H9 (cell line): ENCODE data around the gene TAF5L. TPM values are rescaled to one million over a fixed set of nuclear protein-coding genes. Genes with fewer than 3 reads are reported as not detected.
A peak's percentile ranks its signal among the peaks of the same experiment; 100 is the strongest.

Source experiments
- DNase-seq: peaks from one replicate; pipeline ENCODE4 v3.0.0-alpha.2; 2017
- H2AFZ ChIP-seq: one replicate; pipeline ENCODE4 v1.6.1; 2013; ENCODE audit warnings: mild to moderate bottlenecking, low read length, control low read depth, moderate library complexity
- H2AK5ac ChIP-seq: 2 replicates; pipeline ENCODE4 v1.6.1; 2013; ENCODE audit warnings: low read length, control low read depth, mixed read lengths; ENCODE audit not compliant: insufficient read length
- H2BK120ac ChIP-seq: one replicate; pipeline ENCODE4 v1.6.1; 2013; ENCODE audit warnings: low read depth, mild to moderate bottlenecking, low read length, control low read depth, inconsistent platforms; ENCODE audit not compliant: poor library complexity, severe bottlenecking
- H2BK12ac ChIP-seq: 2 replicates; pipeline ENCODE4 v1.6.1; 2013; ENCODE audit warnings: low read length, control low read depth, mixed read lengths, low read depth; ENCODE audit not compliant: insufficient read length
- H2BK15ac ChIP-seq: 2 replicates; pipeline ENCODE4 v1.6.1; 2013; ENCODE audit warnings: low read depth, low read length, control low read depth
- H2BK20ac ChIP-seq: one replicate; pipeline ENCODE4 v1.6.1; 2013; ENCODE audit warnings: low read depth, mild to moderate bottlenecking, low read length, control low read depth, inconsistent platforms; ENCODE audit not compliant: poor library complexity, severe bottlenecking
- H2BK5ac ChIP-seq: 2 replicates; pipeline ENCODE4 v1.6.1; 2013; ENCODE audit warnings: low read length, control low read depth, mixed read lengths; ENCODE audit not compliant: insufficient read length
- H3K14ac ChIP-seq: 2 replicates; pipeline ENCODE4 v1.6.1; 2013; ENCODE audit warnings: low read length, control low read depth; ENCODE audit not compliant: insufficient read depth
- H3K18ac ChIP-seq: 2 replicates; pipeline ENCODE4 v1.6.1; 2013; ENCODE audit warnings: low read depth, mild to moderate bottlenecking, mixed read lengths, low read length, control low read depth; ENCODE audit not compliant: insufficient read length
- H3K23ac ChIP-seq: 2 replicates; pipeline ENCODE4 v1.6.1; 2013; ENCODE audit warnings: low read length, control low read depth, mixed read lengths, low read depth; ENCODE audit not compliant: insufficient read length
- H3K23me2 ChIP-seq: 2 replicates; pipeline ENCODE4 v1.6.1; 2013; ENCODE audit warnings: low read depth, mild to moderate bottlenecking, mixed read lengths, low read length, control low read depth; ENCODE audit not compliant: insufficient read length, poor library complexity, severe bottlenecking
- H3K27ac ChIP-seq: 2 replicates; pipeline ENCODE4 v1.5.1; 2013; ENCODE audit warnings: low read length, control low read depth, mixed read lengths, low read depth; ENCODE audit not compliant: insufficient read length
- H3K27me3 ChIP-seq: 2 replicates; pipeline ENCODE4 v1.6.1; 2013; ENCODE audit warnings: low read length, control low read depth, inconsistent platforms; ENCODE audit not compliant: insufficient read depth
- H3K4ac ChIP-seq: 2 replicates; pipeline ENCODE4 v1.6.1; 2013; ENCODE audit warnings: low read depth, mild to moderate bottlenecking, control low read depth, inconsistent platforms, low read length, moderate library complexity
- H3K4me1 ChIP-seq: 2 replicates; pipeline ENCODE4 v1.6.1; 2013; ENCODE audit warnings: low read length, control low read depth, inconsistent platforms; ENCODE audit not compliant: insufficient read depth
- H3K4me2 ChIP-seq: 2 replicates; pipeline ENCODE4 v1.6.1; 2013; ENCODE audit warnings: low read length, control low read depth, mixed read lengths; ENCODE audit not compliant: insufficient read length, insufficient read depth
- H3K56ac ChIP-seq: 2 replicates; pipeline ENCODE4 v1.6.1; 2013; ENCODE audit warnings: low read depth, mild to moderate bottlenecking, mixed read lengths, low read length, control low read depth; ENCODE audit not compliant: insufficient read length
- H3K79me1 ChIP-seq: 2 replicates; pipeline ENCODE4 v1.6.1; 2013; ENCODE audit warnings: low read depth, mild to moderate bottlenecking, moderate library complexity, low read length, control low read depth, inconsistent platforms; ENCODE audit not compliant: insufficient read depth, poor library complexity, severe bottlenecking
- H3K79me2 ChIP-seq: 2 replicates; pipeline ENCODE4 v1.6.1; 2013; ENCODE audit warnings: low read length, control low read depth, inconsistent platforms; ENCODE audit not compliant: insufficient read depth
- H3K9ac ChIP-seq: 2 replicates; pipeline ENCODE4 v1.6.1; 2013; ENCODE audit warnings: low read length, control low read depth, mixed read lengths; ENCODE audit not compliant: insufficient read length; ENCODE audit errors: extremely low read depth
- H3K9me3 ChIP-seq: one replicate; pipeline ENCODE4 v1.6.1; 2013; ENCODE audit warnings: low read depth, low read length, inconsistent platforms; ENCODE audit not compliant: control insufficient read depth
- H3T11ph ChIP-seq: one replicate; pipeline ENCODE4 v1.6.1; 2013; ENCODE audit warnings: mild to moderate bottlenecking, low read length, control low read depth, inconsistent platforms
- H4K20me1 ChIP-seq: one replicate; pipeline ENCODE4 v1.6.1; 2013; ENCODE audit not compliant: control insufficient read depth, insufficient read length, insufficient read depth
- H4K5ac ChIP-seq: 2 replicates; pipeline ENCODE4 v1.6.1; 2013; ENCODE audit warnings: low read depth, mild to moderate bottlenecking, mixed read lengths, low read length, control low read depth; ENCODE audit not compliant: insufficient read length
- H4K8ac ChIP-seq: replicated peaks from 2 replicates; pipeline ENCODE4 v1.6.1; 2013; ENCODE audit warnings: low read length, control low read depth, mixed read lengths, low read depth; ENCODE audit not compliant: insufficient read length
- H4K91ac ChIP-seq: 2 replicates; pipeline ENCODE4 v1.6.1; 2013; ENCODE audit warnings: low read depth, mild to moderate bottlenecking, moderate library complexity, mixed read lengths, low read length, control low read depth; ENCODE audit not compliant: insufficient read length
- H3K27ac Mint-ChIP-seq, 3 experiments: 2 replicates in 2 of 3; 3 replicates in 1 of 3; pipeline ENCODE4 v1.8.0; 2020 to 2021; ENCODE audit warnings: mixed read lengths in 3 of 3, mild to moderate bottlenecking in 1 of 3, moderate library complexity in 1 of 3
- H3K27me3 Mint-ChIP-seq: 2 replicates; pipeline ENCODE4 v1.8.0; 2021; ENCODE audit warnings: low read depth, mild to moderate bottlenecking, moderate library complexity, mixed read lengths
- H3K36me3 Mint-ChIP-seq, 3 experiments: 2 replicates in 2 of 3; 3 replicates in 1 of 3; pipeline ENCODE4 v1.8.0; 2020 to 2021; ENCODE audit warnings: low read depth in 3 of 3, mixed read lengths in 3 of 3; ENCODE audit not compliant: insufficient read depth in 1 of 3
- H3K4me1 Mint-ChIP-seq, 2 experiments: 2 replicates each; pipeline ENCODE4 v1.8.0; 2020; ENCODE audit warnings: mixed read lengths in 2 of 2
- H3K4me3 Mint-ChIP-seq, 2 experiments: 2 replicates in 1 of 2; 3 replicates in 1 of 2; pipeline ENCODE4 v1.8.0; 2020 to 2021; ENCODE audit warnings: mild to moderate bottlenecking in 2 of 2, mixed read lengths in 2 of 2, moderate library complexity in 1 of 2
- H3K9me3 Mint-ChIP-seq, 2 experiments: 2 replicates in 1 of 2; 3 replicates in 1 of 2; pipeline ENCODE4 v1.8.0; 2020; ENCODE audit warnings: mild to moderate bottlenecking in 2 of 2, mixed read lengths in 2 of 2, moderate library complexity in 1 of 2
- CTCF ChIP-seq: fragments of 200-600 bp; sonication (generic); conservative IDR thresholded peaks from 3 replicates; pipeline ENCODE4 v1.8.0; 2021; ENCODE audit warnings: antibody characterized with exemption, mild to moderate bottlenecking
- WGBS: extraction: QIAGEN DNeasy Blood & Tissue Kit; methylation state at CpG from one replicate; pipeline ENCODE4 v1.1.7; 2013; ENCODE audit warnings: missing lambda C conversion rate, low lambda C conversion rate, mixed read lengths; ENCODE audit not compliant: insufficient read length; ENCODE audit errors: extremely low coverage; 5-methylcytosine and 5-hydroxymethylcytosine counted together
- total RNA-seq: library from RNA; stranded (reverse); gene quantifications from 2 replicates; pipeline ENCODE4 v1.2.1, GENCODE V29; 2021

Gene TAF5L
- total RNA-seq, 1 experiment from 2014 or later, result 30.3 TPM

DNA sequence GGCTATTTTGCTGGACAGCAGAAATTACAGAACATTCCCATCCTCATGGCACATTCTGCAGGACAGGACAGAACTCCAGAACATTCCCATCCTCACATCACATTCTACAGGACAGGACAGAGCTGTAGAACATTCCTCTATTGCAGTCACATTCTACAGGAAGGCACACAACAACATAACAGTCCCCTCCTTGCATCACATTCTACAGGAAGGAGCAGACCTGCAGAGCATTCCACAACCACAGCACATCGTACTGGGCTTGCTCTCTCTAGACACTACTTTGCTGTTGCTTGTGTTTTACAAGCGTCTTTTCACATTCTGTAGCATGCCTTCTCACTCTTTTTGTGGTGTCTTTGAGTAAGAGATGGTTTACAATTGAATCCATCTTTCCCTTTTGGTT, 40.6 kb downstream of the TAF5L start:
- H4K20me1 ChIP-seq, result no peaks in the 10 kb centered on the region
- H4K5ac ChIP-seq, result no peak overlapping the region
- no peak overlapping the region for H2BK20ac ChIP-seq
- H3K9me3 Mint-ChIP-seq, result no peaks in the 10 kb centered on the region; a peak in 1 of 5 replicates
- WGBS, result no CpG with 5 or more reads among the region's 2 CpGs
- no peak overlapping the region for H3K23ac ChIP-seq
- H2AFZ ChIP-seq, result no peak overlapping the region
- H4K8ac ChIP-seq, result no peak overlapping the region
- DNase-seq, result no peak
- H3K9ac ChIP-seq, result no peak overlapping the region
- H3K27ac Mint-ChIP-seq, result peak overlapping the region in 1 of 3 experiments; percentile 34; a peak in 1 of 7 replicates
- no peak overlapping the region for H4K91ac ChIP-seq
- no peak overlapping the region for H3K18ac ChIP-seq
- H3K4me2 ChIP-seq, result no peak overlapping the region
- no peak overlapping the region for H2BK120ac ChIP-seq
- H3K4ac ChIP-seq, result no peak overlapping the region
- H3K4me3 Mint-ChIP-seq, result no peak overlapping the region
- H2BK12ac ChIP-seq, result no peak overlapping the region
- no peak overlapping the region for H2AK5ac ChIP-seq
- no peak overlapping the region for H2BK15ac ChIP-seq
- H2BK5ac ChIP-seq, result no peak overlapping the region
- no peak overlapping the region for H3T11ph ChIP-seq
- no peaks in the 10 kb centered on the region for H3K23me2 ChIP-seq
- no peaks in the 10 kb centered on the region for H3K79me2 ChIP-seq
- H3K36me3 Mint-ChIP-seq, result no peaks in the 10 kb centered on the region
- no peak overlapping the region for H3K56ac ChIP-seq
- H3K79me1 ChIP-seq, result no peaks in the 10 kb centered on the region
- no peaks in the 10 kb centered on the region for H3K27me3 ChIP-seq
- H3K27ac ChIP-seq, result no peak overlapping the region
- H3K9me3 ChIP-seq, result no peaks in the 10 kb centered on the region
- H3K14ac ChIP-seq, result no peak overlapping the region
- H3K4me1 Mint-ChIP-seq, result no peaks in the 10 kb centered on the region
- H3K27me3 Mint-ChIP-seq, result no peaks in the 10 kb centered on the region; the same call in 1 of the 2 replicates
- TF ChIP-seq CTCF, result no peak
- H3K4me1 ChIP-seq, result no peaks in the 10 kb centered on the region
